Stimulated activated CD4-positive, alpha-beta T cell treated with anti-CD3 and anti-CD28 coated beads, Interleukin-1b, Interleukin-23, amount 100 ng/mL, for 1 hour (primary cell): ENCODE data around the gene TSHZ2.

ENCODE experiments used
- DNase-seq, 2 donors: peaks; one replicate each; pipeline ENCODE4 v3.0.0-alpha.2; 2020; ENCODE audit warnings: low read depth in 2 of 2

TSHZ2 gene

DNA sequence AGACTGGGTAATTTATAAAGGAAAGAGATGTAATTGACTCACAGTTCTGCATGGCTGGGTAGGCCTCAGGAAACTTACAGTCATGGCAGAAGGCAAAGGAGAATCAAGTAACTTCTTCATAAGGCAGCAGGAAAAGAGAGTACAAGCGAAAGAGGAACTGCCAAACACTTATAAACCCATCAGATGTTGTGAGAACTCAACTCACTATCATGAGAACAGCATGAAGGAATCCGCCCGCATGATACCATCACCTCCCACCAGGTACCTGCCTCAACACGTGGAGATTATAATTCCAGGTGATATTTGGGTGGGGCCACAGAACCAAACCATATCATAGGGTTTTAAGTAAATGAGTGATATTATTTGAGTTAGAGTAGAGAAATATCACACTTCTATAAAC, 189.3 kb downstream of the TSHZ2 start:
- no peak for DNase-seq

DNA sequence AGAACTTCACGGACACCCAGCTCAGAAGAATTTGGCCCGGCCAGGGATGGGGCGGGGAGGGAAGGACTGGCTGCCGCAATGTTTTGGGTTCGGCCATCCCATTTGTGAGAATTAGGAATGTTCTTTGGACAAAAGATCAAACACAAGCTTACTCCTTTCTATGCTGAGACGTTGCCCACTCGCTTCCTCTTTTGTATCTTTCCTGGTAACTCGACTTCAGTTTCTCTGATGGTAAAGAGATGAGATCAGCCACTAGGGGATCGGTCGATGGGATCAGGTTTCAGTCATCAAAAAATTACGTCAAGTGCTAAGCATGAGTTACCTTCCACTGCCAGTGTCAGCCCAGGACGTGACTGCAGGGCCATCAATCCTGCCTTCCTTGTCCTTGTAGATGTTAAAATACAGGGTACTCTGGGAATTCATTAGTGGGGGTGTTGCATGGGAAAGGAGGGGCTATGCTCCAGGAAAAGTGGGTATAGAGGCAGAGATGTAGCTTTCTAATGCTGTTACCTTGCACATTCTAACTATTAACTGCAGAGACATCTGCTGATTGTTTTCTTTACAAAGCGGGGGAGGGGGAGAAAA, 190.2 kb downstream of the TSHZ2 start:
- no peak for DNase-seq

DNA sequence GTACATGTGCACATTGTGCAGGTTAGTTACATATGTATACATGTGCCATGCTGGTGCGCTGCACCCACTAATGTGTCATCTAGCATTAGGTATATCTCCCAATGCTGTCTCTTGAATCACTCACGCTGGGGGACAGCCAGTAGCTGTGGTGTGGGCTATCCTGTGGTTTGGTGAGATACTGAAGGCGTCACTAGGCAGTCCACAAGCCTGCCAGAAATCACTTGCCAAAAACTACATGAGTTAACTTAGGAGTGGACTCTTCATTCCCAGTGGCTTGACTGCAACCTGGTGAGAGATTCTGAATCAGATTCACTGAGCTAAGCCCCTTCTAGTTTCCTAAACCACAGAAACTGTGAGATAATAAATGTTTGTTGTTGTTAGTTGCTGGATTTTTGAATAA, 191.3 kb downstream of the TSHZ2 start:
- DNase-seq: no peak

DNA sequence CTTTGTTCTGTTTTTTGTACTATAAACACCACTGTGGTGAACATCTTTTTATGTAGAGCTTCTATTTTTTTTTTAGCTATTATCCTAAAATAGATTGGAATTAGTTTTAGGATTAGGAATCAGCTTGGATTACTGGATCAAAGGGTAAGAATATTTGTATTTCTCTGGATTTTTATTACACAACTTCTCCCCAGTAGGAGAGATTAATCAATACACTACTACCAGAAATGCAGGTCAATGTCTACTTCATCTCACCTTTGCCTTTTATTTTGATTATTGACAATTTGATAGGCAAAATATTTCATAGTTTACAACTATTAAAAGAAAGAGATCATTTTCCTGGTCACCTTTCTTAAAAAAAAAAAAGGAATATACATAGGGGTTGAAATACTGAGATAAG, 191.9 kb downstream of the TSHZ2 start:
- DNase-seq: no peak

DNA sequence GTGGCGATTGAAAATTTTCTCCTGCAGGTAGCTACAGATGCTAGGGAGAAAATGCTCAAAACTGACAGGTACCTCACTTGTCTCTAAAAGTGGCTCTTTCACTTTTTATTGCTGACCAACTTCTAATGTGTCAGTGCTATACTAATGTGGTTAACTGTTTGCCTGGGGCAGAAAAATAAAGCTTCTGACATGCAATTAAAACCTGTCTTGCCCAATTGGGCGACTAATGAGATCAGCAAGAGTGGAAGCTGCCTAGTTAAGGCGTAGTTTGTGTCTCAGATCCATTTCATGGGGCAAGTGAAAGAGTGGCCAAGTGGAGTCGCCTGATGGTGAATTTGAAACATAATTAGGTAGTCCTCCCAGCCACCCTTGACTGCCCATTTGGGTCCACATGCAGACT, 193.3 kb downstream of the TSHZ2 start:
- DNase-seq: no peak

DNA sequence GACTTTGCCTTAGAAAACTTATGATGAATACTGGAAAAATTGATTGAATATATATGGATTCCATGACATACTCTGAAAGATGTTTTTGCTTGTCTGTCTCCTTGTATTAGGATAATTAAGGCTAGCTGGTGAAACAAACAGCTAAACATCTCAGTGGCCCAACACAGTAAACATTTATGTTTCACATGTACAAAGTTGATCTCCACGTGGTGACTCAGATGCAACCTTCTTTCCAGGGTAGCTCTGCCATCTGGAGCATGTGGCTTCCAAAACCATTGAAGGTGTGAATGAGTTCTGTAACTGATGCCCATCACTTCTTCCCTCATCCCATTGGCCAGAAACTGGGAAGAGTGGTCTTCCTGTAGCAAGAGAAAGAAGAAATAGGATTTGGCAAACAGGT, 196.3 kb downstream of the TSHZ2 start:
- DNase-seq: no peak

DNA sequence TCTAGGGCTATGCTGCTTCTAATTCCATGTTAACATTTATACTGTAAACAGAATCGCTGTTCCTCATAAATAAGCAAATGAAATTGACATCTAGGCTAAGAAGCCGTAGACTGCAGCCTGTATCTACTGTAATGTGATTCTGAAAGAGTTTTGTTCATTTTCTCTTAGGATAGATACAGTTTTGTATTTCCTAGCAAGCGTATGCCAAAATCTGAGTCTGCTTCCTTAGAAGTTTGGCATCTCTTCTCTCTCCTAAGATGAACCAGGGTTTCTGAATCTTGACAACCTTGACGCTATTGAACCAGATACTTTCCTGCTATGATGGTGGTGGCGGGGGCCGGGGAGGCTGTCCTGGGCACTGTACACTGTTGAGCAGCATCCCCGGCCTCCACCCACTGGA, 198.0 kb downstream of the TSHZ2 start:
- DNase-seq: no peak

DNA sequence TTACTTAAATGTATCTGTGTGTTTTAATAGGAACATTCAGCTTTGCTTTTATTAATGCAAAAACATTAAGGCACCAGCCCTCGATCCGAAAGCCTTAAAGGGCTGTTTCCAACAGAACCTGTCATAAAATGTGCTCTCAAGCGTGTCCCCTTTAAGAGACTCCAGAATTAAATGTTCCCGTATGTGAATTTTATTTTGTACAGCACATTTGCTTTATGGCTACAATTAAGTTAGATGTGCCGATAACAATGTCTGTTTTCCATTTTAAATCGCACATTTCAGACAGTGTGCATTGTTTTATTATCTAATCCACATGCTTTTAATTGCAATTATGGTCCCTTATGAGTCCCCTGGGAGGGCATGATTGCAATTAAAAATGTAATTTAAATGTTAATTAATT, 198.9 kb downstream of the TSHZ2 start:
- DNase-seq: no peak

DNA sequence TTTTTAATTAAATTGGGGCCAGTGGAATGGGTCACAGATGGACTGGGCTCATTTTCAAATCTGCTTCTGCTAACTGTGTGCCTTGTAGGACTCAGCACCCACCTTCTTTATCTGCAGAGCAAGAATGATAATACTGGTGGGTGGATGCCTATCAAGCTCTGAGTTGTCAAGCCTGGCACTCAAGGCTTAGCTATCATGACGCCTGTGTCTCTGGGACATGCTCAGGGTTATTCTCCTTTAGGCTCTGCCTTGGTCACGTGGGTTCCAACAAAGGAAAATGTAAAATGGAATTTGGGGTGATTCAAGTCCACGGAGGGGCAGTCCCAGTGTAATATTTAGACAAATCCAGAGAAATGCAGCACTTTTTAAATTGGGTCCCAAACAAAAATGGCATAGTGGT, 202.3 kb downstream of the TSHZ2 start:
- no peak for DNase-seq

DNA sequence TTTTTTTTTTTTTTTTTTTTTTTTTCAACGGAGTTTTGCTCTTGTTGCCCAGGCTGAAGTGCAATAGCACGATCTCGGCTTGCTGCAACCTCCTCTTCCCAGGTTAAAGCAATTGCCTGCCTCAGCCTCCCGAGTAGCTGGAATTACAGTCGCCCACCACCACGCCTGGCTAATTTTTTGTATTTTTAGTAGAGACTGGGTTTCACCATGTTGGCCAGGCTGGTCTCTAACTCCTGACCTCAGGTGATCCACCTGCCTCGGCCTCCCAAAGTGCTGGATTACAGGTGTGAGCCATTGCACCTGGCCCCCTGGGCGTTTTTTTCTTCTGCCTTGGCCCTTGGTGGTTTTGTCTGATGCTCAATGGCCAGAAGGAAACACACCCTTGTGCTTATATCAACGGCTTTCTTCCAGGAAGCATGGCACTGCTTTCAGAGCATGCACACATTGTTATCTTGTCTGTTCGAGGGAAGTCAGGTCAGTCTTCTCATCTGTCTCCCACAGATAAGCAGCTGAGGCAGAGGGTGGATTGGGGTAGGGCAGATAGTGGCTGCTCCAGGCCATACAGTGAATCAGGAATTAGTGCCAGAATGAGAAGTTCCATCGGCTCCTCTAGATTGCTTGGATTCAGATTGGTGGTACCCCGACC, 203.1 kb downstream of the TSHZ2 start:
- no peak for DNase-seq

DNA sequence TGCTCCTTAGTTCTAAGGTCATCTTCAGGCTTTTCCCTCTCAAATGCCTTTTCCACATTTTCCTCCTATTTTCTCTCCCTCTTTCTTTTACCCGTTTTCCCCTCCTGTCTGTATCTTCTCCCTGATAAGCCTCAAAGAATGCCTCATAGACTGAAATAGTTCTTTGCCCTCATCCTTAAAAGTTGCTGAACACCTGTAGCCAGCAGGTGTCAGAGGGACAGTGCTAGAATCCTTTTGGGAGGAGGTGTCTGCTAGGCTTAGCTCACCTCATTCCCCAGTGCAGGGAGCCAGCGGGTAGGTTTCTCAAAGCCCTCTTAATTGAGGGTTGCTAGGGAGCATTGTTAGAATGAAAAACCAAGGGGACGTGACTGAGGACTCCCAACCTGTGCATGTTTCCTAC, 204.0 kb downstream of the TSHZ2 start:
- no peak for DNase-seq

DNA sequence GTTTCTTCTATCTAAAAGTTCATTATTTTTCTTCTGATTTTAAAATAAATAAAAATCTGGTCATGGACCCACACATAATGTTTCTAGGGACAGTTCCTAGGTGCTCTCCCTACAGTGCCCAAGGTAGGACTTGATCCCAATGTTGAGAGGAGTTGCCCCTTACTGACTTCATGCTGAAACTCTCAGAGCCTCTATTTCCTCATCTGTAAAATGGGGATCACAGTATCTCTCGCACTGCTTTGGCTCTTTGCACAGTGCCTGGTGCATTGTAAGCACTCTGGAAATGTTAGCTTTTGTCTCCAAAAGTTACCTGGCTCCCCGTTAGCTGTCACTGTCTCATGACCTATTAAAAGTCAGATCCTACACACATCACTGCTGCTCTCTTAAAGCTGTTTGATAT, 205.5 kb downstream of the TSHZ2 start:
- DNase-seq: no peak

DNA sequence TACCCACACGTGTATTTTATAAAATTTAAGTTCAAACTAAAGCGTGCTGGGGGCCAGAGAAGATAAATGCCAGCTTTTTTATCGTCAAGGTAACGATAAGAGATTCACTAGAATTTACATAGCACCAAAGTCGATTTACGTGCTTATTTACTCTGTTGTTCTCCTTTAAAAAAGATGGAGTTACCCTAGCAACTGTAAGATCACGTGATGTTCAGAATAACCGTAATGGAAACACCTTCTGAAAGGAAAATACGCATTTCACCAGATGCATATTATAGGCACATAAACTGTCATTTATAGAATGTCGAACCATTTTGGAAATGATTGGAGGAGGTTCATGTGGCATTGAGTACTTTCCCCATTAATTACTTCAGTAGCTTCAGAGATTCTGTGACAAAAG, 207.6 kb downstream of the TSHZ2 start:
- no peak for DNase-seq

DNA sequence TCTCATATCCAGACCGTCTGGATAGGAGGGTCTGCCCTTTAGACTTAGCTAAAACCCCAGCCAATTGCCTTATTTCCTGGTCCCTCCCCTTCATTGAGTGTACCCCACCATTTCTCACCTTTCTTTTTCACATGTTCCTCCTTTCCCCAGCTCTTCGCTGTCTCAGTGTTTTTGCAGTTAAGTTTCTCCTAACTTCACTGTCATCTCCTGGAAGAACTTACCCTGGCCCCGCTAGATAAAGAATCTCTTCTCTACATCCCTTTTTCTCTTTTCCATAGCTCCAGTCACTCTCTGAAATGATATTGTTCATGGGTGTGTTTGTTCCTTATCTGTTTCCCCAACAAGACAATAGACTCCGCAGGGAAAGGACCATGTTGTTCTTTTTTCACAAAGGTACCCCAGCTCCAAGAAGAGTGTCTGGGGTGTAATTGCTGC, 208.8 kb downstream of the TSHZ2 start:
- no peak for DNase-seq

DNA sequence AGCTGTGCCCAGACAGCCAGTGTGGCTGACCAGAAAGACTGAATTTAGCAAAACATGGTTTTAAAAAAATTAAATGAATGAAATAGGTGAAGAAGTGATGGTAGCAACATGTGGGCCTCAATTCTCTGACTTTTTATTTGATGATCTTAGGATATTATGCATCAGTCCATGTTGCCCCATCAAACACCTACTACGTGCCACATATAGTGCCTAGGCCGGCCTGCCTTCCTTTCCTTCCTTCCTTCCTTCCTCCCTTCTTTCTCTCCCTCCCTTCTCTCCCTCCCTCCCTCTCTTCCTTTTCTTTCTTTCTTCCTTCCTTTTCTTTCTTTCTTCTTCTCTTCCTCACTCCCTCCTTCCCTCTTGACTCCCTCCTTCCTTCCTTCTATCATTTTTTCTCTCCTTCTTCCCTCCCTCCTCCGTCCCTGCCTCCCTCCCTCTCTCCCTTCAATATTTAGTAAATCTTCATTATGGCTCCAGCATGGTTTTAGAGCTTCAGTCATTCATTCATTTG, 209.8 kb downstream of the TSHZ2 start:
- DNase-seq: no peak

DNA sequence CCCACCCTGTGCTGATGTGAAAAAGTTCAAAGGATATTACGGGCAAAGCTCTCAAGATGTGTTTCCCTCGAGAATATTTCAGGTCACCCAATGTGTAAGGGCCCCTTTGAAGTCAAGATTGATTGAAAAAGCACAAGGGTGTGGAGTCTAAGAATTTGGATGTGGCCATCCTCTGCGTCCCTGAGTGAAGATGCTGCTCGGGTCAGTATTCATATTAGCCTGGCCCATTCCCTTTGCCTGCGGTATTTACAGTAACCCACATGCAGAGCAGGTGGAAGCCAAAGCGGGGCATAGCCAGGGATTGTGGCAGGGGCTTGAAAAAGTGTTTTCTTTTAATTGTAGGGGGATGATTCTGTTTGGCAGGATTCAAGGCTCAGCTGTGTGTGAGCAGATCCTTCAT, 211.0 kb downstream of the TSHZ2 start:
- no peak for DNase-seq

DNA sequence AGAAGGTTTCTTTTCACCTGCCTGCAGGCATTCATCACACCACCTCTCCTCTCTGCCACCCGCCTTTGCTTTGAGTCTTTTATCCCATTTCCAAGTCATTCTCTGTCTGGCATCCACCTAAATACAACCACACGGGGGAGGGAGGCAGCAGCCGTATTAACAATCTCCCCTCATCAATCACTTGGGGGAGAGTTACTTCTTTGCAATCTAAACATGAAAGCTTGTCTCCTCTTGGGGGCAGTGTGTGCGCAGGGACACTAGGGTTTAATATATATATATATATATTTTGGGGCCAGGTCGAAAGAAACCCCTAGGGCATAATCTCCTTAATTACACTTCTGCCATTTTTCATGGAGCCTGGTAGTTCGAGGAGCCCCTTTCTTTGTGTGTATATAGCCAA, 214.5 kb downstream of the TSHZ2 start:
- DNase-seq: no peak

DNA sequence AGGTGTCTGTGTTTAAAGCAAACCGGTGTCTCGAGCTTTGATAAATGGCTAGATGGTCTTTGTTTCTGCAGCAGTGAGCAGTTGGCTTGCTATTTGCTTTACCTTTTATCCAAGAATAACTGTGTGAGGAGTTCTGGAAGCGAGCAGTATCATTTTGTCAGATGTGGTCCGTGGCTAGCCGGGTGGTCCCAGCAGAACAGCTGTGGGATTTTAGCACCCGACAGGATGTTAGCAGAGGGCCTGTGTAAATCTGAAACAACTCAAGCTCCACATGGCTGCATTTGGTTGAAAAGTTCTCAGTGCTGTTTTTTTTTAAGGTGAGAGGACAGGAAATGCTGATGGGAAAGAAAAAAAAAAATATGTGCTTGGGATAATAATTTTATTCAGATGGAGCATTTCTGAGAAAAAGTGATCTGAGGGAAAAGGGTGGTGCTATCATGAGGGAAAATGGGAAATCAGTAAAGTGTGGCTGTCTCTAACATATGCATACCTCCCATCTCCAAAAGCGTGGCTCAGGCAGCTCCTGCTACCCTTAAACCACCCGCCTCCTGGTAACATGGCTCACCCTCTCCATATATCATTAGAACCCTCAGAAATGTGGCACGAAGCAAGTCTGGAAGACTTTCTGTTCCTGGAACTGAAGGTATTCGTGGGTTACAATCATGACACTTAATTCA, 215.4 kb downstream of the TSHZ2 start:
- no peak for DNase-seq

DNA sequence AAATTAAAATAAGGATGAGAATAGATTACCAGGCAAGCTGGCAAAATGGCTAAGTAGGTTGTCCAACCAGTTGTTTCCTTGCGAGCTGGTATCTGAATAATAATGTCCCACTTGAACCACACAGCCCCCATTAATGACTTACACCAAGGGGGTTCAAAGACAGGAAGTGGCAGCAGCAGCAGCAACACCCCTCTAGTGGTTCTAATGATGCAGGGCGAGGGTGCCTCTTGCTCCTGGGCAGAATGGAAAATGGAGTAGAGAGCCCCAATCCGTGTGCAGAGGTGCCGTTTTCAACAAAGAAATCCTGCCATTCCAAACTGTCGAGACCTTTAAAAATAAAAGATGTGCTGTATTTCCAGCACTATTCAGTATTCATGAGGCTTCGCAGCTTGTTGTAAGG, 218.1 kb downstream of the TSHZ2 start:
- no peak for DNase-seq

DNA sequence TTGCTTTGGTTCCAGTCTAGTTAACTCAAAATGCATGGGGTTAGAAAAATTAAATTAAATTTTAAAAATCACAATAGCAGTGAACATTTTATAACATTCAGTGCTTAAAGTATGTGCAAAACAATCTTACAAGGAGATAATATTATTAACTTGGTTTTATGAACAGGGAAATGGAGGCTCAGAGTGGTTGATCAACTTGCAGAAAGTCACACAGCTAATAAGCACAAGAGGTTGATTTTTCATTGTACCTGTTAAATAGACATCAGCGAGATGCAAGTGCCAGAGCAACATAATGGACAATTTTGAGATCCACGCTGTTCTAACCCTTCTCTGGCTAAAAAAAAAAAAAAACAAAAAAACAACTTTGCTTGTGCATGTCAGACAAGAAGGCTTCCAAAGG, 219.8 kb downstream of the TSHZ2 start:
- no peak for DNase-seq

DNA sequence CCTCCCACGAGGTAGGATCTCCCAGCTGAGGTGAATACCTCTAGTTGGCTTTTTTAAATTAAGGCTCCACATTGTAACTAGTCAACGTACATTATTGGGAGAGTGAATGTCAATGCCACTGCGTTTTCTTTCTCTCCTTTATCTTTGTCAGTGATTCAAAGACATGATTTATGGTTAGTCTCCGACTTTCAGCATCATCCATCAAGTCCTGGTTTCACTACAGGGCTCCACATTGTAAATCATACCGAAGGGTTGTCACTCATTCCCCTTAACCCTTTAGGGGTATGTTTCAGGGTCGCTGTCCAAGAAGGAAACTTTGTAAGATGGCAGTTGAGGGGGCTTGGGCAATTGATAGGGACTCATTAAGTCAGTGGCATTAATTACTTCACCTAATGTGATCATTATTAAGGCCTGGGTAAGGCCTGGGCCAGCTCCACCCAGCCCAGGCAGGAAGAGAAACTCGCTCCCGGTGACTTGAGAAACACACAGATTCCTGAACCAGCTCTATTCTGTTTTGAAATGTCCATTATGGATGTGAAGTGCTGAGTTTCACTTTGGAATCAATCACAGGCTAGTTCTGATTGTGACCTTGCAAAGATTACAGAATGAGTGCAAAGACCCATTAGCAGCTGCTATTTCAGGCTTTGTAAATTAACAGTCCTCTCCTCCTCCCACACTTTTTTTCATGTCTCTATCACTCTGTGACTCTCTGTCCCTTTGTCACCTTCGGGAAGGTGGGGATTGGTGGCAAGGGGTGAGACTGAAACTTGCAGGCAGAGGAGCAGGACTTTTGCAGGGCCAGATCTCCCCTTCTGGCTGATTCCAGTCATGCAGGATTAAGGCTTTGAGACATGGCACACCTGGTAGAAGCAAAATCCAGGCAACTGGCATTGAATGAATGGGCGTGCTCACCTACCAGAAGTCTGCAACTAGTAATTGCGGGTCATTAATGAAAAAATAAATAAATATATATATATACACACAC, 222.4 kb downstream of the TSHZ2 start:
- no peak for DNase-seq
